AG09319 (cell line): ENCODE results near the gene SLC38A10.

Source experiments
- DNase-seq: peaks from one replicate; pipeline ENCODE4 v3.0.0-alpha.2; 2010; ENCODE audit warnings: low read depth; ENCODE audit errors: extremely low read depth
- CTCF ChIP-seq: IDR thresholded peaks from 2 replicates; pipeline ENCODE4 v1.5.1; 2011; ENCODE audit warnings: low read depth, mild to moderate bottlenecking, inconsistent platforms, low read length, moderate library complexity

The SLC38A10 gene

GRCh38 chr17:81213978-81214377 lies 81.1 kb downstream of the SLC38A10 start:
- no peak for TF ChIP-seq CTCF

GRCh38 chr17:81212365-81212764 lies 82.7 kb downstream of the SLC38A10 start:
- no peak for DNase-seq

More at GRCh38 chr17:81213978-81214377, 81.1 kb downstream of the SLC38A10 start:
- DNase-seq, result no peak

GRCh38 chr17:81210868-81211267 lies 84.2 kb downstream of the SLC38A10 start:
- no peak for TF ChIP-seq CTCF
- no peak for DNase-seq

More at GRCh38 chr17:81212365-81212764, 82.7 kb downstream of the SLC38A10 start:
- TF ChIP-seq CTCF, result no peak

GRCh38 chr17:81210466-81210865 lies 84.6 kb downstream of the SLC38A10 start:
- TF ChIP-seq CTCF, result no peak
- no peak for DNase-seq

- no peak for TF ChIP-seq CTCF
- DNase-seq, result no peak
Observed at GRCh38 chr17:81209141-81209540, 86.0 kb downstream of the SLC38A10 start.

GRCh38 chr17:81208651-81209050 lies 86.5 kb downstream of the SLC38A10 start:
- no peak for DNase-seq
- TF ChIP-seq CTCF, result no peak

GRCh38 chr17:81207610-81208581 lies 87.2 kb downstream of the SLC38A10 start:
- no peak for TF ChIP-seq CTCF
- no peak for DNase-seq
